Fibroblast of skin of left quadriceps (primary cell): ENCODE results near the gene TMEM100.
"Not testable (repeated sequence)": the region's sequence is repeated elsewhere in the genome, so short reads cannot be mapped to it uniquely, and the experiment has no call there.

Experiments
- DNase-seq, 2 experiments: peaks; one replicate each; pipeline ENCODE4 v3.0.0-alpha.2; 2013; ENCODE audit warnings: low read depth in 2 of 2

The TMEM100 gene

DNA sequence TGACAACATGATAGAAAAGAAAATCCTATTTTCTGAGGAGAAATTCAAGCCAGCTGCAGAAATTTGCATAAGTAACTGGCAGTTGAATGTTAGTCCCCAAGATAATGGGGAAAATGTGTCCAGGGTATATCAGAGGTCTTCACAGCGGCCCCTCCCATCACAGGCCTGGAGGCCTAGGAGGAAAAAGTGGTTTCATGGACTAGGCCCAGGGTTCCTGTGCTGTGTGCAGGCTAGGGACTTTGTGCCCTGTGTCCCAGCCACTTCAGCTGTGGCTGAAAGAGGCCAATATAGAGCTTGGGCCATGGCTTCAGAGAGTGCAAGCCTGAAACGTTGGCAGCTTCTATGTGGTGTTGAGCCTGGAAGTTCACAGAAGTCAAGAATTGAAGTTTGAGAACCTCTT, 35.6 kb downstream of the TMEM100 start:
- no peak for DNase-seq

DNA sequence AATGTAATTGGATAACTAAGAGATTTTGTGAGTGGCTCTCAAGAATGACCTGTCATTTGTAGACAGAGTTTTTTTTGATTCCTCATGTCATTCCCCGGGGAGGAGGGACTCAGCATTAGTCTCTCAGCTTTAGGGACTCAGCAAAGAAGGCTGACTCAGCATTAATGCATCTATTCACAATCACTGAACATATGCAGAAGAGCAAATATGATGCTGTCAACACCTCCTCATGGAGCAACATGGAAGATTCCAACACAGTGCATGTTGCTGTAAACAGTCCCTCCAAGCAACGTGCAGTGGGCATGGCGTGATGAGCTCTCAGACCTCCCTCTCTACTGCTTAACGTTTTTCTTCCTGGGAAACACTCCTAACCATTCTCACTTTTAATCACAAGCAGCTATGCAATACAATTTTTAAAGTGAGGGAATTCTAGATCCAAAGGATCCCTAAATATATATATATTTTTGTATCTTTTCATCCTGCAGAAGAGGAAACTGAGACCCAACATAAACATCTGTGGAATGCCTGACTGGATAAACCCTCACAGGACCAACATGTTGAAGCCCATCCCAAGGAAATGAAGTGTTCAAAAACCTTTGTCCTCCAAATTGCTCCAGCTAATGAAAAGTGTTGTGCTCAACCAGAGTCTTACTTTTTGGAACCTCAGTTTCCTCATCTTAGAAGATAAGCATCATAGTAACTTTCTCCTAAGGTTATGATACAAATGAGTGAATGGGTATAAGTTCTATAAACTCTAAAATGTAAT, 38.9 kb downstream of the TMEM100 start:
- no peak for DNase-seq

DNA sequence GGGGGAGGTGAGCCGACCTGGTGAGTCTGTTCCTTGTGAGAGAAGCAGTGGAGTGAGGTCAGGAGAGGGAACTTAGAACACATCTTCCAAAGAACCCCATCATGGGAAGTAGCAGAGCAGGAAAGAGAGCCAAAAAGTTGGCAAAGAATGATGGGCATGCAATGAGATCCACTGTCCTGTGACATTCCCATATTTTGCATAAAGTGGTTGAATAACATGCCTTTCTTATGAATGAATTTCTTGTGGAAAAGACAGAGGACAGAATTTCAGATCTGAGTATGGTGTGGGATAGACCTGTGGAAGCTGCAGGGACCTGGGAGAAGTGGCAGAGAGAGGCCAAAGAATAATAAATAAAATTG, 41.3 kb downstream of the TMEM100 start:
- no peak for DNase-seq

DNA sequence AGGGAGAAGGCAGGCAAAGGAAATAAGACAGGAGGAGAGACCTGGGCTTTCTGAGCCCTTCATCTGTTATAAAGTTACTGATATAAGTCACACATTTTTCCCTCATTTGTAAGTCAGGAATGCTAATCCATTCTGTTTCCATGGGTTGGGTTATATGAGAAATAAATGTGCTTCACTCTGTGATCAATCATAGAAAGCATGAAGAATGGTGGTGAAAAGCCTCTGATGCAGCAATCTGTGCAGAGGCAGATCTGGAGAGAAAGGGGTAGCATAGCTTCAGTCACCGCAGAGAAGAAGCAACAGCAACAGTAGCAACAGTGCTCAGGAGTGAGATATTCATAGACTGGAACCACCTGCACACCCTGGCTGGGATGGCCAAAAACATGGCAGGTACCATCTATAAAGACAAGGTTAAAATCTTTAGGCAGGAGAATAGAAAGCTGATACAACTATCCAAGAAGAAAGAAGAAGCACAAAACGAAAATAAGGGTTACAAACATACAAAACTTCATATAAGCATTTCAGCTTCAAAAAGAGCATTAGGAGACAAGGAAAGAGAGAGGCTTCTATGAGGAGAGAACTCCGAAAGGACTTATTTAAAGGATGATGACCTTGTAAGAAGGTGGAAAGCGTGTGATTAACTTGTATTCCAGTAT, 41.9 kb downstream of the TMEM100 start:
- no peak for DNase-seq

DNA sequence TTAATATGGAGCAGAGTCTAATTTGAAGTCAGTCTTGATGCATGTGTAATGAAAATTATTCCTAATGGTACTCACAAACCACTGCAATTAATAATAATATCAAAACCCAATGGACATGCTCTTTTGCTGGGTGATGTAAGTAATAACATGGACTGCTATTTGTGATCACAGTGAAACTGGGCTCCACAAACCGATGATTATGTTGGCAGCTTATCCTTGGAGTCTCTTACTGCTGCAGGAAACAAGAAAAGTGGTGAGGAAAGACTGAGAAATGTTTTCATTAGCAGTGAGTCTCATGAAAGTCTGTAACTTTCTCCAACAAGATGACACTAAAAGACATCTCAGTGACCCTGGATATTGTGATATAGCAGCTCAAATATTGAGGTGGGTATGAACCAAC, 45.2 kb downstream of the TMEM100 start:
- no peak for DNase-seq

DNA sequence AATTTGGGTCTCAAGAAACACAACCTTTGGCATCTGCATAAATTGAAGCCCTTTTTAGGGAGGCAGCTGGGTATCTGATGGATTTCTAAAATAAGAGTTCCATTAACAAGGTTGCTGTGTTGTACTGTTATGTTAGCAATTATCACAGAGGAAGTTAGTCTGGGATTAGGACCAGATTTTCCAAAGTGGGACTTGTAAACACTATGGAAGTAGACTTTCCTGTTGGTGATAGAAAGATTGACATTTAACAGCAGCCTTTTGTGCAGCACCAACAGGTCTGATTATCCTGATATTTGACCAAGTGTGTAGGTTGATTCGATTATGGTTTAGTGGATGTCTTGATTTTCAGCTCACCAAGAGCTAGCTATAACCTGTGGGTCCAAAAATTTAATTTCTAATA, 46.4 kb downstream of the TMEM100 start:
- no peak for DNase-seq

DNA sequence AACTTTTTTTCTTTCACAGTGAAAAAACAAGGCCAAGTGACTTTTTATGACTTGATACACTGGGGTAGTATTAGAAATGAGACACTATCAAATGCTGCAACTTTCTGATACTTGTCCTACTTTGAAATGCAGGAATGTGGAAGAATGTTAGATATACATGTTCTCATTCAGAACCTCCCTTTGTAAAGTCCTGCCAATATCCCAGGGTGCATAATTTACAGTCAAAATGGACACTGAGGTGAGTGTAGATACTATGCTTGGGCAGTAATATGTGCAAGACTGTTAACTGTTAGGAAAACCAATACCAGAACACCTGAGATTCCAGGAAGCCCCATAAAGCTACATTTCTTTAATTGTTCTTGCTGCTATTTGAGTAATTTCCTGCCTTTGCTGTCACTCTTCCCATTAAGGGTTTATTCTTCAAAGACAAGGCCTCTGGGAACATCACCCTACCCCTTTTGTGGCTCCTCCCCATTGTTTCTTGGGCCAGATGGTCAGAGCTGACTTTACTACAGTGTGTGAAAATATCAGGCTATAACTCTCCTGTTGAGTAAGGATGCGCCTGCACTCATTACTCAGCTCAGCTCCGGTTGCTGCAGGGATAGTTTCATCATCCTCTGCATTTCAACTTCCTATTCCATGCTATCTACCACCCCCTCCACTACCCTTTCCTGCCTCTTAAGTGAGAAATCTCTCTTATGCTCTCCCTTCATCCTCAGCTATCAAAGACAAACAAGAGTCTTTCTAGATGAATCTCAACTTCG, 48.7 kb downstream of the TMEM100 start:
- DNase-seq, result peak; percentile 22 to 36

DNA sequence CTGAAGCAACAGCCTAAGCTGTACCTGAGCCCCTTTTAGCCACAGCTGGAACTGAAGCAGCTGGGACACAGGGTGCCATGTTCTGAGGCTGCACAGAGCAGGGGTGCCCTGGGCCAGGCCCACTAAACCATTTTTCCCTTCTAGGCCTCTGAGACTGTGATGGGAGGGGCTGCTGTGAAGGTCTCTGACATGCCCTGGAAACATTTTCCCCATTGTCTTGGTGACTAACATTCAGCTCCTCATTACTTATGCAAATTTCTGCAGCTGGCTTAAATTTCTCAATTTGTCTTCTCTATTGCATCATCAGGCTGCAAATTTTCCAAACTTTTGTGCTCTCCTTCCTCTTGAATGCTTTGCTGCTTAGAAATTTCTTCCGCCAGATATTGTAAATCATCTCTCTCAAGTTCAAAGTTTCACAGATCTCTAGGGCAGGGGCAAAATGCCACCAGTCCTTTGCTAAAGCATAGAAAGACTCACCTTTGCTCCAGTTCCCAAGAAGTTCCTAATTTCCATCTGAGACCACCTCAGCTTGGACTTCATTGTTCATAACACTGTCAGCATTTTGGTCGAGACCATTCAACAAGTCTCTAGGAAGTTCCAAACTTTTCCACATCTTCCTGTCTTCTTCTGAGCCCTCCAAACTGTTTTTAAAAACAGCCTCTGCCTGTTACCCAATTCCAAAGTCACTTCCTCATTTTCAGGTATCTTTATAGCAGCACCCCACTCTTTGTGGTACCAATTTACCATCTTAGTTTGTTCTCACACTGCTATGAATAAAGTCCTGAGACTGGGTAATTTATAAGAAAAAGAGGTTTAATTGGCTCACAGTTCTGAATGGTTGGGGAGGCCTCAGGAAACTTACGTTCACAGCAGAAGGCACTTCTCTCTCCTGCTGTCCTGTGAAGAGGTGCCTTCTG, 49.8 kb downstream of the TMEM100 start:
- DNase-seq, result peak; percentile 41 to 47

DNA sequence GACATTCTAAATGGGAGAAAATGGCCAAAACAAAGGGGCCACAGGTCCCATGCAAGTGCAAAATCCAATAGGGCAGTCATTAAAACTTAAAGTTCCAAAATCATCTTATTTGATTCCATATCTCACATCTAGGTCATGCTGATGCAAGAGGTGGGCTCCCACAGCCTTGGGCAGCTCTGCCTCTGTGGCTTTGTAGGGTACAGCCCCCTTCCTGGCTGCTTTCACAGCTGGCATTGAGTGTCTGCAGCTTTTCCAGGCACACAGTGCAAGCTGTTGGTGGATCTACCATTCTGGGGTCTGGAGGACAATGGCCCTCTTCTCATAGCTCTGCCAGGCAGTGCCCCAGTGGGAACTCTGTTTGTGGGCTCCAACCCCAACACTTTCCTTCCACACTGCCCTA, 50.7 kb downstream of the TMEM100 start:
- not testable (repeated sequence) for DNase-seq
